ENCODE measurements around the gene XPA. TPM values are rescaled to one million over a fixed set of nuclear protein-coding genes. Genes with fewer than 3 reads are reported as not detected.

The XPA gene
- total RNA-seq, 1 donor from 2014 or later: 9.8 TPM

DNA sequence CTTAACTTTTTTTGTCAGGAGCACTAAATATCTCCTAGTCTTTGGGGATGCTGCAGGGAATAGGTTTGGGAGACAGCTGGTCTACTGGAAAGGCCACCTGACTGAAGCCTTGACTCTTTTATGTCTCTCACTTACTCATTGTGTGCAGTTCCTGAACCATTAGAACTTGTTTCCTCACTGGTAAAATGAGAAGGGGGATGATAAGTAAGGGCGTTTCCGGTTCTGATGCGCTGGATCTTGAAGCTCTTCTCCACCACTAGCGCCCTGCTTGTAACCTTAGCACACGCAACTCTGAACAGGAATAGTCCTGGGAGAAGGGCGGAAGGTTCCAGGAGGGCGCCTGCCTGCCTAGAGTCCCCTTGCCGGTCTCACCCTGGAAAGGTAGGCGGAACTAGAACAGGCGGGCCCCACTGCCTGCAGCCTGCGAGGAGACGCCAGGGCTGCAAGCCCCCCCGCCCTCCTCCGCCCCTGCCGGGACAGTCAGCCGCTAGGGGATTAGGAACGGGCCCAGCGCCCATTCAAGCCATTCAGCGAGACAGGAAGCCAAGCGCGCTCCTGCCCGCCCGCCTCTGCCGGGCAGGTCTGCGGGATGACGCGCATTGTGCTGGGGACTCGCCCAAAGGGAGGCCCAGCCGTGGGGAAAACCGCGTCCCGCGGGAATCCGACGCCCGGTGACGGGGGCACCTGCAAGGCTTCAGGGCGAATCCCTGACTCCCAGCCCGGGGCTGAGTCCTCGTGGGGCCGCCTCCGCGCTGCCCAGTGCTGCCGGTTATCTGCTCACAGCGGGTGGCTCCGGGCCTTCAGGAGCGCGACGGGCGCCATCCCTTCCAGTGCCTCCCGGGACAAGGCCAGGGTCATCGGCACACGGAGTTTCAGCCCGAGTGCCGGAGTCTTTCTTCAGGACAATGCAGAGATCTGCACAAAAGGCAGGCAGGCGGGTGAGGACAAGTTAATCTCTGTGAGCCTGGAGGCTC is 44.0 kb upstream of the XPA start:
- TF ChIP-seq, protein P1, sequence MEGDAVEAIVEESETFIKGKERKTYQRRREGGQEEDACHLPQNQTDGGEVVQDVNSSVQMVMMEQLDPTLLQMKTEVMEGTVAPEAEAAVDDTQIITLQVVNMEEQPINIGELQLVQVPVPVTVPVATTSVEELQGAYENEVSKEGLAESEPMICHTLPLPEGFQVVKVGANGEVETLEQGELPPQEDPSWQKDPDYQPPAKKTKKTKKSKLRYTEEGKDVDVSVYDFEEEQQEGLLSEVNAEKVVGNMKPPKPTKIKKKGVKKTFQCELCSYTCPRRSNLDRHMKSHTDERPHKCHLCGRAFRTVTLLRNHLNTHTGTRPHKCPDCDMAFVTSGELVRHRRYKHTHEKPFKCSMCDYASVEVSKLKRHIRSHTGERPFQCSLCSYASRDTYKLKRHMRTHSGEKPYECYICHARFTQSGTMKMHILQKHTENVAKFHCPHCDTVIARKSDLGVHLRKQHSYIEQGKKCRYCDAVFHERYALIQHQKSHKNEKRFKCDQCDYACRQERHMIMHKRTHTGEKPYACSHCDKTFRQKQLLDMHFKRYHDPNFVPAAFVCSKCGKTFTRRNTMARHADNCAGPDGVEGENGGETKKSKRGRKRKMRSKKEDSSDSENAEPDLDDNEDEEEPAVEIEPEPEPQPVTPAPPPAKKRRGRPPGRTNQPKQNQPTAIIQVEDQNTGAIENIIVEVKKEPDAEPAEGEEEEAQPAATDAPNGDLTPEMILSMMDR (IDR thresholded peaks at IDR 0.05; ENCODE audit: insufficient read depth, low read depth, low read length): no peak
- TF ChIP-seq EZH2 (IDR thresholded peaks at IDR 0.05; ENCODE audit: insufficient read depth, low read length): no peak
- peak overlapping the region; percentile 41 for H3K4me3 ChIP-seq (ENCODE audit: insufficient read depth, low read depth, low read length)
- H4K20me1 ChIP-seq (ENCODE audit: insufficient read depth, low read length): no peaks in the 10 kb centered on the region
- H3K36me3 Mint-ChIP-seq (ENCODE audit: low read depth, unreplicated experiment): peaks cover 4% of the 10 kb centered on the region
- peak overlapping the region; percentile 29 for H3K9ac ChIP-seq (ENCODE audit: low read length)
- H3K4me3 Mint-ChIP-seq (ENCODE audit: unreplicated experiment): peak overlapping the region; percentile 73
- H3K36me3 ChIP-seq (ENCODE audit: insufficient read depth, low read length): no peaks in the 10 kb centered on the region
- H3K4me2 ChIP-seq (ENCODE audit: low read length): peak overlapping the region; percentile 86
- H2AFZ ChIP-seq (ENCODE audit: low read depth, low read length): peak overlapping the region; percentile 83
- no peak for FAIRE-seq
- H3K27me3 Mint-ChIP-seq (ENCODE audit: low read depth, unreplicated experiment): peaks cover 68% of the 10 kb centered on the region
- H3K27ac Mint-ChIP-seq (ENCODE audit: unreplicated experiment): no peak overlapping the region
- peaks cover 16% of the 10 kb centered on the region for H3K9me3 Mint-ChIP-seq (ENCODE audit: unreplicated experiment)
- peaks cover 5% of the 10 kb centered on the region for H3K9me3 ChIP-seq (ENCODE audit: insufficient read depth, low read depth, low read length)
- DNase-seq (ENCODE audit: low read depth): peak; percentile 54
- no peaks in the 10 kb centered on the region for H3K79me2 ChIP-seq (ENCODE audit: insufficient read depth, low read length)
- H3K4me1 Mint-ChIP-seq (ENCODE audit: low read depth, unreplicated experiment): no peaks in the 10 kb centered on the region
- no peaks in the 10 kb centered on the region for H3K4me1 ChIP-seq (ENCODE audit: insufficient read depth, low read length)
- H3K27ac ChIP-seq (ENCODE audit: low read depth, low read length): no peak overlapping the region
- peaks cover 21% of the 10 kb centered on the region for H3K27me3 ChIP-seq (ENCODE audit: insufficient read depth, low read length)

DNA sequence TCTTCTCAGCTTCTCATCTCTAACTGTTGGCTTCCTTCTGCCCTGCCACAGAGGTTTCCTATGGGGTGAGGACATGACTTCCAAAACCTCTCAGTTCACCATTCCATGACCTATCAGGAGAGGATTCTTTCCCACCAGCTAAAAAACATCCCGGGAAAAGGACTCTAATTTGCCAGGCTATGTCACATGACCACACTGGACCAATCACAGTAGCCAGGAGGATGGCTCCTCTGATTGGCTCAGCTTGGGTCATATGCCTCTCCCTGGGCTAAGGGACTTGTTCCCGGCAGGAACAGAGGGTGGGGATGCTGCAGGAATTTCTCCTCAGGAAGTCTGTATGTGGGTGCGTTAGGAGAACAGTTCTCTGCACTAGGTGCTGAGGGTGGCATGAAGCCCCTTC is 40.3 kb upstream of the XPA start:
- no peak overlapping the region for H3K27ac Mint-ChIP-seq (ENCODE audit: unreplicated experiment)
- FAIRE-seq (no peak), DNase-seq (ENCODE audit: low read depth) (no peak)
- H3K36me3 Mint-ChIP-seq (ENCODE audit: low read depth, unreplicated experiment): peaks cover 4% of the 10 kb centered on the region
- Histone ChIP-seq H3K27ac (ENCODE audit: low read depth, low read length) (no peak overlapping the region), H3K4me1 (ENCODE audit: insufficient read depth, low read length) (no peaks in the 10 kb centered on the region), H3K36me3 (ENCODE audit: insufficient read depth, low read length) (no peaks in the 10 kb centered on the region), H3K9ac (ENCODE audit: low read length) (no peak overlapping the region), H3K4me2 (ENCODE audit: low read length) (no peak overlapping the region), H2AFZ (ENCODE audit: low read depth, low read length) (no peak overlapping the region), H3K9me3 (ENCODE audit: insufficient read depth, low read depth, low read length) (peaks cover 1% of the 10 kb centered on the region), H3K79me2 (ENCODE audit: insufficient read depth, low read length) (no peaks in the 10 kb centered on the region), H3K4me3 (ENCODE audit: insufficient read depth, low read depth, low read length) (no peak overlapping the region), H3K27me3 (ENCODE audit: insufficient read depth, low read length) (peaks cover 21% of the 10 kb centered on the region), H4K20me1 (ENCODE audit: insufficient read depth, low read length) (no peaks in the 10 kb centered on the region)
- TF ChIP-seq, protein P1 (IDR thresholded peaks at IDR 0.05; ENCODE audit: insufficient read depth, low read depth, low read length): no peak
- no peak for TF ChIP-seq EZH2 (IDR thresholded peaks at IDR 0.05; ENCODE audit: insufficient read depth, low read length)
- H3K9me3 Mint-ChIP-seq (ENCODE audit: unreplicated experiment): peaks cover 12% of the 10 kb centered on the region
- H3K4me3 Mint-ChIP-seq (ENCODE audit: unreplicated experiment): no peak overlapping the region
- peaks cover 54% of the 10 kb centered on the region for H3K27me3 Mint-ChIP-seq (ENCODE audit: low read depth, unreplicated experiment)
- H3K4me1 Mint-ChIP-seq (ENCODE audit: low read depth, unreplicated experiment): no peaks in the 10 kb centered on the region

Measured in astrocyte (in vitro differentiated cells and primary cell).